ENCODE data around the gene ZBTB40. TPM values are rescaled to one million over a fixed set of nuclear protein-coding genes. Genes with fewer than 3 reads are reported as not detected.

ZBTB40 gene
- total RNA-seq, 2 donors from 2014 or later: 26.8 to 34.5 TPM

DNA sequence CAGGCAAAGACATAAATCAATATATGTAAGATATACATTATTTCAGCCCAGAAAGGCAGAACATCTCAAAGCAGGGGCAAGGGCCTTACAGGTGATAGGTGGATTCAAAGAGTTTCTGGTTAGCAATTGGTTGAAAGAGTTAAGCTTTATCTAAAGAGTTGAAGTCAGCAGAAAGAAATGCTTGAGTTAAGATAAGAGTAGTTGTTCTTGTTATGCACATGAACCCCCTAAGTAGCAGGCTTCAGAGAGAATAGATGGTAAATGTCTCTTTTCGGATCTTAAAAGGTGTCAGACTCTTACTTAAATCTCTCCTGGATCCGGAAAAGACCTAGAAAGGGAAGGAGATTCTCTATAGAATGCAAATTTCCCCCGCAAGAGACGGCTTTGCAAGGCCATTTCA, 8.3 kb upstream of the ZBTB40 start:
- Mint-ChIP-seq H3K27me3 (peaks cover 22% of the 10 kb centered on the region), H3K4me1 (peaks cover 2% of the 10 kb centered on the region), H3K4me3 (no peak overlapping the region), H3K36me3 (ENCODE audit: low read depth) (peaks cover 3% of the 10 kb centered on the region), H3K27ac (no peak overlapping the region)
- no peak for ATAC-seq
- DNase-seq: no peak
- peaks cover 3% of the 10 kb centered on the region for H3K9me3 ChIP-seq (ENCODE audit: control insufficient read depth, low read length, poor library complexity, severe bottlenecking)

DNA sequence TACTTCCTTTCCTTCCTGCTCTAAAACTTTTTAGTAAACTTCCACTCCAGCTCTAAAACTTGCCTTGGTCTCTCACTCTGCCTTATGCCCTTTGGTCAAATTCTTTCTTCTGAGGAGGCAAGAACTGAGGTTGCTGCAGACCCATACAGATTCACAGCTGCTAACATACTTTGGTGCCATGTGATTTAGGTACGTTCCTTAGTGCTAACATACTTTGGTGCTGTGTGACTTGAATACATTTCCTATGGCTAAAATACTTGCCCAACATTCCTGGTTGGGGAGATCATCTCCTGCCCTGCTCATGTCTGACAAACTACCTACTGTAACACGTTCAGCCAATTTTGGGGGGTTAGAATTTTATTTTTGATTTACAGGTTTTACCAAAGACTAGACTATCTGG, 6.8 kb upstream of the ZBTB40 start:
- peaks cover 3% of the 10 kb centered on the region for H3K36me3 Mint-ChIP-seq (ENCODE audit: low read depth)

DNA sequence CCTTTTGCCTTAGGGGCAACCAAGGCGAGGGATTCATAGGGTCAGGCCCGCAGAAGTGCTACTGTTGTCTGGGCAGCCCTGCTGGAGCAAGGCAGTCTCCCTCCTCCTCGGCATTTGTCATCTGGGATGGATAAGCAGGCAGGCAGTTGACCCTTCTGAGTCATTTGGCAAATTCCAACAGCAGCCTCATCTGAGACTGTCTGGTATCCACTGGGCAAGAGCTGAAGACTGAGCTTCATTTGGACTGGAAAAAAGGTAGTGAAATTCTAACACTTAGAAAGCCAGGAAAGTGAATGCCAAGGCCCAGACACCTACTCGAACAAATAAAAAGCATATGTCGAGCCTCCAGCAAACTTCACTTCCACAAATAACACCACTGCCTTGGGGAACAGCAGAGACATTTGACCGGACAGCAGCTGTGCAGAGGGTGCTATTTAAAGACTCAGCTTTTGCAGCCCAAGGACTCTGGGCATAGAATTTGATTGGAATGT, 4.0 kb upstream of the ZBTB40 start:
- H3K4me1 Mint-ChIP-seq: peaks cover 12% of the 10 kb centered on the region

More for the DNA sequence above, 6.8 kb upstream of the ZBTB40 start:
- Mint-ChIP-seq H3K4me3 (no peak overlapping the region), H3K27ac (no peak overlapping the region), H3K4me1 (peaks cover 2% of the 10 kb centered on the region), H3K27me3 (peaks cover 22% of the 10 kb centered on the region)
- no peak for DNase-seq
- no peak for ATAC-seq
- H3K9me3 ChIP-seq (ENCODE audit: control insufficient read depth, low read length, poor library complexity, severe bottlenecking): peaks cover 3% of the 10 kb centered on the region

DNA sequence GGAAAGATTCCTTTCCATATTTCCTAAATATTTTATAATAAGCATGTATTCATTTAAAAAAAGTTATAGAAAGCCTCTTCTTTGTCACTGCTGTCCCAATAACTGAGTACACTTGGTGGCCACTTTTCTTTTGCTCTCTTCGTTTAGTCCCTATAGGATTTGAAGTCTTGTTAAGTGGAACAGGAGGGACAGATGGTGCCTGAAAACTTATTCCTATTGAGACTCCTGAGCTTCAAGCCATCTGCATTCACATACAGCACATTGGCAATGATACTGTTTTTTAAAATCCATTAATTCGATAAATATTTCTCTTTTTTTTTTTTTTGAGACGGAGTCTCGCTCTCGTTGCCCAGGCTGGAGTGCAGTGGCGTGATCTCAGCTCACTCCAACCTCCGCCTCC, 2.0 kb upstream of the ZBTB40 start:
- DNase-seq: no peak
- Mint-ChIP-seq H3K4me3 (no peak overlapping the region), H3K4me1 (peaks cover 19% of the 10 kb centered on the region), H3K36me3 (ENCODE audit: low read depth) (peaks cover 2% of the 10 kb centered on the region), H3K27ac (no peak overlapping the region), H3K27me3 (peaks cover 19% of the 10 kb centered on the region)
- no peaks in the 10 kb centered on the region for H3K9me3 ChIP-seq (ENCODE audit: control insufficient read depth, low read length, poor library complexity, severe bottlenecking)
- ATAC-seq: no peak

More for the DNA sequence above, 4.0 kb upstream of the ZBTB40 start:
- no peak overlapping the region for H3K27ac Mint-ChIP-seq
- H3K27me3 Mint-ChIP-seq: peaks cover 22% of the 10 kb centered on the region
- no peak overlapping the region for H3K4me3 Mint-ChIP-seq
- no peaks in the 10 kb centered on the region for H3K9me3 ChIP-seq (ENCODE audit: control insufficient read depth, low read length, poor library complexity, severe bottlenecking)
- DNase-seq: no peak
- peaks cover 3% of the 10 kb centered on the region for H3K36me3 Mint-ChIP-seq (ENCODE audit: low read depth)
- no peak for ATAC-seq

GRCh38 chr1:22450351-22451021, 1.2 kb upstream of the ZBTB40 start:
- Mint-ChIP-seq H3K4me1 (peaks cover 19% of the 10 kb centered on the region), H3K27ac (no peak overlapping the region), H3K4me3 (peak overlapping the region; percentile 69), H3K27me3 (peaks cover 11% of the 10 kb centered on the region), H3K36me3 (ENCODE audit: low read depth) (peaks cover 2% of the 10 kb centered on the region)
- no peaks in the 10 kb centered on the region for H3K9me3 ChIP-seq (ENCODE audit: control insufficient read depth, low read length, poor library complexity, severe bottlenecking)
- ATAC-seq: no peak
- DNase-seq: no peak

- Mint-ChIP-seq H3K4me1 (peaks cover 23% of the 10 kb centered on the region), H3K27ac (peak overlapping the region; percentile 97), H3K27me3 (no peaks in the 10 kb centered on the region), H3K36me3 (ENCODE audit: low read depth) (peaks cover 2% of the 10 kb centered on the region), H3K4me3 (peak overlapping the region; percentile 98)
- DNase-seq (no peak), ATAC-seq (peak; percentile 28)
- H3K9me3 ChIP-seq (ENCODE audit: control insufficient read depth, low read length, poor library complexity, severe bottlenecking): no peaks in the 10 kb centered on the region
These were observed 868 bp downstream of the ZBTB40 start for GRCh38 chr1:22452481-22452957.

DNA sequence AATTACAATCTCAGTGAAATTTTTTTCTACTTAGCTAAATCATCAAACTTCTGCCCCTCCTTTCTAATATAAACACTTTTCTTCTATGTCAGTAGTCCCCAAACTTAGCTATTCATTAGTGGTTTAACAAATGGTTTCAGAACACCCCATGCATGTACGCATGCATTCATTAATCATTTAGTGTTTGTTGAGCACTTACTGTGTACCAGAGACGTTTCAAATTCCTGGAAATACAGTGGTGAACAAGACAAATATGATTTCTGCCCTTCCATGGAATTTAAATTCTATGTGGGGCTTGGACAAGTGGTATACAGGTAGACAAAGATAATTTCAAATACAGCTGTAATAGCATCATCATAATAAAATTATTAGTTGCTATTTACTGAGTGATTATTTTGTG, 1.5 kb downstream of the ZBTB40 start:
- Mint-ChIP-seq H3K4me3 (peak overlapping the region; percentile 98), H3K4me1 (peaks cover 28% of the 10 kb centered on the region), H3K27ac (peak overlapping the region; percentile 97), H3K27me3 (no peaks in the 10 kb centered on the region), H3K36me3 (ENCODE audit: low read depth) (peaks cover 2% of the 10 kb centered on the region)
- DNase-seq (no peak), ATAC-seq (no peak)
- H3K9me3 ChIP-seq (ENCODE audit: control insufficient read depth, low read length, poor library complexity, severe bottlenecking): no peaks in the 10 kb centered on the region

DNA sequence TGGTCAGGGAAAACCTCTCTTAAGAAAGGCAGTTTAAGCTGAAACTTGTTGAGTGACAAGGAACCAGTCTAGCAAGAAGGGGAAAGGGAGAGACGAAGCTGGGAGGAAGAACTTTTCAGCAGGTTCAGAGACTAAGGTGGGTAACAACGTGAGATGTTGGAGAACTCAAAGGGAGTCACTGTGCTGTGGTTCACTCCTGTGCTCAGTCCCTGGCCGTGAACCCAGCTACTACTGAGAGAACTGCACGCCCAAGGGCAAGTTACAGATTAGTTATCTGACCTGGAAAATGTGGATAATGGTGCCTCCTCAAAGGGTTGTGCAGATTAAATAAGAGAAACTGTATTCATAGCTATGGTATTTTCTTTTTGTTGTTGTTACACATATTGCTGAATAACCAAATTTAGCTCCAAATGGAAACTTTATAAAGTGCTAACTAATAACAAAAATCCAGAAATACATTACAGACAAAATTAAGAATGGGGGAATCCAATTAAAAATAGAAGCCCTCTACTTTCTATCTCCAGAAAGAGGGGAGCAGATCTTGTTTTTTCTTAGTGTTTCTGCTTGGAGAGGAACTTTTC, 2.9 kb downstream of the ZBTB40 start:
- peak overlapping the region; percentile 50 for H3K4me3 Mint-ChIP-seq
- H3K27me3 Mint-ChIP-seq: no peaks in the 10 kb centered on the region
- H3K27ac Mint-ChIP-seq: peak overlapping the region; percentile 41
- peaks cover 33% of the 10 kb centered on the region for H3K4me1 Mint-ChIP-seq
- ATAC-seq (no peak), DNase-seq (no peak)
- H3K9me3 ChIP-seq (ENCODE audit: control insufficient read depth, low read length, poor library complexity, severe bottlenecking): no peaks in the 10 kb centered on the region
- peaks cover 2% of the 10 kb centered on the region for H3K36me3 Mint-ChIP-seq (ENCODE audit: low read depth)

DNA sequence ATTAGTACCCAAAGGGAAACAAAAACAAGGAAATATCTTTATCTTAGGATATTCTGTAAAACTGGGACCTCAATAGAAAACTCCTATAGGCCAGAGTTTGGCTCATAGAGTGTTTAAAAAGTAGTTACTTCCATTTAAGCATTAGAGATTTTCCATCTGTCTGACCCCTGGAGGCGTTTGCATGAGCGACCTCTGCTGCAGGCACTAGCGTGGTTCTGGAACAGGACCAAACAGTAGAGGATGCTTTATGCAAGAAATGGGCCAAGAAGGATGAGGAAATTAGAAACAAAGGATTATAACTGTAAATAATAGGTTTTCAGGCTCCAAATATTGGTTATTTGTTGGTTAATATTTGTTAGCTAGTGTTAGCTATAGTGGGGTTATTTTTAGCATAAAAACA, 5.7 kb downstream of the ZBTB40 start:
- Mint-ChIP-seq H3K4me3 (no peak overlapping the region), H3K27me3 (no peaks in the 10 kb centered on the region), H3K27ac (no peak overlapping the region), H3K4me1 (peaks cover 43% of the 10 kb centered on the region), H3K36me3 (ENCODE audit: low read depth) (peaks cover 4% of the 10 kb centered on the region)
- DNase-seq (no peak), ATAC-seq (no peak)
- H3K9me3 ChIP-seq (ENCODE audit: control insufficient read depth, low read length, poor library complexity, severe bottlenecking): no peaks in the 10 kb centered on the region

- H3K27ac Mint-ChIP-seq: no peak overlapping the region
- no peaks in the 10 kb centered on the region for H3K27me3 Mint-ChIP-seq
- DNase-seq (no peak), ATAC-seq (no peak)
- no peaks in the 10 kb centered on the region for H3K9me3 ChIP-seq (ENCODE audit: control insufficient read depth, low read length, poor library complexity, severe bottlenecking)
- no peak overlapping the region for H3K4me3 Mint-ChIP-seq
- H3K36me3 Mint-ChIP-seq (ENCODE audit: low read depth): peaks cover 4% of the 10 kb centered on the region
- H3K4me1 Mint-ChIP-seq: peaks cover 39% of the 10 kb centered on the region
These were observed 6.2 kb downstream of the ZBTB40 start for GRCh38 chr1:22457836-22458235.

DNA sequence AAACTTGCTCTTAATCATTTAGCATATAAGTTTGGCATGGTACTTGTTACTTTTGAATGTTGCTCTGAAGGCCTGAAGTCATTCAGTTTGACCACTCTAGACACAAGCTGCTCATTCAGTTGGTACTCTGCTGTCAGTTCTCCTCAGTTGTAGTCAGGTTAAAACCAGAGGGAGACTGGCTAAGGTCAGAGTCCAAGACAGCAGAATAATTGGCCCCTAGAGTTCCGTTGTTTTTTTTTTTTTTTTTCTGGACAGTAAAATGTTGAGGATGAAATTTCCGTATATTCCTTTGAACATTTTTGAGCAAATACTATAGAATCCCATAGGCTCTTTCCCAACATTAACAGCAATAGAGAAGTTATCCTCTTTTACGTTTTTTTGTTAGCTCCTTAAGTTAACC, 9.4 kb downstream of the ZBTB40 start:
- Mint-ChIP-seq H3K36me3 (ENCODE audit: low read depth) (peaks cover 2% of the 10 kb centered on the region), H3K4me1 (peaks cover 36% of the 10 kb centered on the region), H3K4me3 (no peak overlapping the region), H3K27me3 (no peaks in the 10 kb centered on the region), H3K27ac (peak overlapping the region; percentile 32)
- ATAC-seq: no peak
- DNase-seq: no peak
- no peaks in the 10 kb centered on the region for H3K9me3 ChIP-seq (ENCODE audit: control insufficient read depth, low read length, poor library complexity, severe bottlenecking)

GRCh38 chr1:22461678-22462527, 10.3 kb downstream of the ZBTB40 start:
- Mint-ChIP-seq H3K27ac (peak overlapping the region; percentile 32), H3K36me3 (ENCODE audit: low read depth) (peaks cover 2% of the 10 kb centered on the region), H3K4me3 (no peak overlapping the region), H3K4me1 (peaks cover 32% of the 10 kb centered on the region), H3K27me3 (no peaks in the 10 kb centered on the region)
- no peak for DNase-seq
- H3K9me3 ChIP-seq (ENCODE audit: control insufficient read depth, low read length, poor library complexity, severe bottlenecking): no peaks in the 10 kb centered on the region
- ATAC-seq: no peak

DNA sequence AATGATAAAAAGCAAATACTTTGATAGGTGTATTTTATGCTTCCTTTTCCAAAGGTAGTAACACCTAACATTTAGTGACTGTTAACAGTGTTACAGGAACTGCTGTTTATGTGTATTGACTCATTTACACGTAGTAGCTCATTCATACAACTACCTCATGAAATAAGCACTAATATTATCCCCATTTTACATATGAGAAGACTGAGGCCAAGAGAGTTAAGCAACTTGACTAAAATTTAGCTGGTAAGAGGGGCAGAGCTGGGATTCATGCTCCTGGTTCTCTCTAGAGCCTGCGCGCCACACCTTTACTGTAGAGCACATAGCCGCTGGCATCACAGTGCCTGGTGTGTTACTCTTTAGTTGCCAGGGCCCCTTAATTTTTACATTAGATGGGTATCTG, 11.3 kb downstream of the ZBTB40 start:
- no peak overlapping the region for H3K4me3 Mint-ChIP-seq
- peaks cover 2% of the 10 kb centered on the region for H3K36me3 Mint-ChIP-seq (ENCODE audit: low read depth)
- no peak for ATAC-seq
- no peaks in the 10 kb centered on the region for H3K27me3 Mint-ChIP-seq
- DNase-seq: no peak
- H3K4me1 Mint-ChIP-seq: peaks cover 33% of the 10 kb centered on the region
- H3K27ac Mint-ChIP-seq: no peak overlapping the region
- H3K9me3 ChIP-seq (ENCODE audit: control insufficient read depth, low read length, poor library complexity, severe bottlenecking): no peaks in the 10 kb centered on the region
